HepG2 (cell line): ENCODE results near the gene ALDOA. TPM values are rescaled to one million over a fixed set of nuclear protein-coding genes. Genes with fewer than 3 reads are reported as not detected.
A peak's percentile ranks its signal among the peaks of the same experiment; 100 is the strongest.

ENCODE experiments used
- CBX5 ChIP-seq: sonication (generic); formaldehyde crosslinking; IDR thresholded peaks from 2 replicates; pipeline ENCODE4 v1.4.0; 2020; ENCODE audit warnings: missing genetic modification reagents, borderline replicate concordance
- CEBPG ChIP-seq: IDR thresholded peaks from 2 replicates; pipeline ENCODE4 v1.6.1; 2016
- CSRNP2 ChIP-seq: sonication (generic); formaldehyde crosslinking; conservative IDR thresholded peaks from 2 replicates; pipeline ENCODE4 v1.8.0; 2022; ENCODE audit warnings: low read depth, missing genetic modification reagents
- DRAP1 ChIP-seq: IDR thresholded peaks from 2 replicates; pipeline ENCODE4 v1.6.1; 2016; ENCODE audit warnings: missing genetic modification reagents, missing compliant biosample characterization
- EHMT2 ChIP-seq: fragments of 200-600 bp; sonication (generic); IDR thresholded peaks from 2 replicates; pipeline ENCODE4 v1.7.0; 2017; ENCODE audit warnings: antibody characterized with exemption, low read depth, low read length, borderline replicate concordance
- GLMP ChIP-seq: sonication (generic); formaldehyde crosslinking; IDR thresholded peaks from 2 replicates; pipeline ENCODE4 v1.9.0; 2021; ENCODE audit warnings: missing genetic modification reagents, mild to moderate bottlenecking, borderline replicate concordance
- HDAC1 ChIP-seq: sonication (generic); formaldehyde crosslinking; IDR thresholded peaks from 2 replicates; pipeline ENCODE4 v1.5.1; 2020; ENCODE audit warnings: mild to moderate bottlenecking, missing genetic modification reagents
- HMGA1 ChIP-seq: sonication (generic); formaldehyde crosslinking; conservative IDR thresholded peaks from 2 replicates; pipeline ENCODE4 v1.4.0; 2020; ENCODE audit warnings: missing genetic modification reagents
- IRX3 ChIP-seq: sonication (generic); formaldehyde crosslinking; IDR thresholded peaks from 2 replicates; pipeline ENCODE4 v1.8.1; 2023; ENCODE audit warnings: mild to moderate bottlenecking, low read depth, missing genetic modification reagents, borderline replicate concordance
- KLF11 ChIP-seq: IDR thresholded peaks from 2 replicates; pipeline ENCODE4 v1.6.1; 2016; ENCODE audit warnings: missing compliant biosample characterization
- MIXL1 ChIP-seq: IDR thresholded peaks from 2 replicates; pipeline ENCODE4 v1.6.1; 2016
- NBN ChIP-seq: fragments of 450-650 bp; conservative IDR thresholded peaks from 2 replicates; pipeline ENCODE4 v1.6.1; 2017
- NFYB ChIP-seq: sonication (generic); formaldehyde crosslinking; IDR thresholded peaks from 2 replicates; pipeline ENCODE4 v1.4.0; 2020; ENCODE audit warnings: missing genetic modification reagents
- NFYC ChIP-seq: IDR thresholded peaks from 2 replicates; pipeline ENCODE4 v1.6.1; 2016; ENCODE audit warnings: missing genetic modification reagents, missing compliant biosample characterization
- RFX1 ChIP-seq: fragments of 450-650 bp; IDR thresholded peaks from 2 replicates; pipeline ENCODE4 v1.6.1; 2017
- TCF7 ChIP-seq: sonication (generic); IDR thresholded peaks from 2 replicates; pipeline ENCODE4 v1.6.1; 2016; ENCODE audit warnings: antibody characterized with exemption, low read depth
- ZBTB46 ChIP-seq: sonication (generic); formaldehyde crosslinking; IDR thresholded peaks from 2 replicates; pipeline ENCODE4 v1.4.0; 2020; ENCODE audit warnings: mild to moderate bottlenecking, missing genetic modification reagents, borderline replicate concordance
- ZFAT ChIP-seq: sonication (generic); formaldehyde crosslinking; conservative IDR thresholded peaks from 2 replicates; pipeline ENCODE4 v1.8.1; 2023; ENCODE audit warnings: missing genetic modification reagents, inconsistent platforms
- ZKSCAN1 ChIP-seq: fragments of 150-350 bp; IDR thresholded peaks from 2 replicates; pipeline ENCODE4 v1.6.1; 2014; ENCODE audit warnings: low read length
- ZNF121 ChIP-seq: sonication (generic); formaldehyde crosslinking; IDR thresholded peaks from 2 replicates; pipeline ENCODE4 v1.5.0; 2020; ENCODE audit warnings: mild to moderate bottlenecking, missing genetic modification reagents
- ZNF234 ChIP-seq: sonication (generic); formaldehyde crosslinking; conservative IDR thresholded peaks from 2 replicates; pipeline ENCODE4 v1.5.1; 2020; ENCODE audit warnings: mild to moderate bottlenecking, missing genetic modification reagents
- ZNF605 ChIP-seq: sonication (generic); formaldehyde crosslinking; IDR thresholded peaks from 2 replicates; pipeline ENCODE4 v1.8.0; 2022; ENCODE audit warnings: mild to moderate bottlenecking, missing genetic modification reagents
- ZNF740 ChIP-seq: sonication (generic); formaldehyde crosslinking; IDR thresholded peaks from 2 replicates; pipeline ENCODE4 v1.4.0; 2020; ENCODE audit warnings: missing genetic modification reagents
- ZNF781 ChIP-seq: sonication (generic); formaldehyde crosslinking; IDR thresholded peaks from 2 replicates; pipeline ENCODE4 v1.5.1; 2020; ENCODE audit warnings: borderline replicate concordance, mild to moderate bottlenecking, missing genetic modification reagents; ENCODE audit errors: not compliant biosample characterization
- ZNF788 ChIP-seq: sonication (generic); formaldehyde crosslinking; IDR thresholded peaks from 2 replicates; pipeline ENCODE4 v1.5.0; 2020; ENCODE audit warnings: mild to moderate bottlenecking, missing genetic modification reagents, borderline replicate concordance
- ZNF792 ChIP-seq: IDR thresholded peaks from 2 replicates; pipeline ENCODE4 v1.6.1; 2016
- ZSCAN9 ChIP-seq: IDR thresholded peaks from 2 replicates; pipeline ENCODE4 v1.6.1; 2016; ENCODE audit warnings: borderline replicate concordance
- polyA plus RNA-seq, 8 experiments: library from polyadenylated mRNA; depleted of rRNA in 3 of 8; stranded (reverse) in 7 of 8; unstranded in 1 of 8; fragments of >200 nt; fragmentation: Illumina TruSeq in 4 of 8; extraction: Trizol in 4 of 8; gene quantifications; 2 replicates each; pipeline versions ENCODE4 v1.2.1 to v1.2.3, GENCODE V29; 2011 to 2016; ENCODE audit warnings: low read depth in 4 of 8, missing spikeins in 1 of 8, mixed read lengths in 1 of 8; ENCODE audit not compliant: insufficient read depth in 1 of 8
- total RNA-seq, 5 experiments: library from RNA; depleted of rRNA; stranded (reverse); fragments of >200 nt; fragmentation: Illumina TruSeq; extraction: Trizol; gene quantifications; 2 replicates each; pipeline ENCODE4 v1.2.3, GENCODE V29; 2016; ENCODE audit warnings: low read depth in 1 of 5

The ALDOA gene
- total and polyA plus RNA-seq, 2 of the 13 experiments (the other 11 are each of a cell fraction or from before 2014, with no cell fraction given): 925 to 1,884 TPM

GRCh38 chr16:30065102-30065942, at the start of gene ALDOA (continued):
- TF ChIP-seq ZKSCAN1: no peak
- peak; percentile 73; the same call in 1 of the 2 replicates for TF ChIP-seq ZNF792 (CRISPR knock-in tag)
- peak; percentile 99 for TF ChIP-seq ZNF234 (CRISPR knock-in tag)
- TF ChIP-seq ZNF781 (CRISPR knock-in tag): peak; percentile 90
- peak; percentile 60; the same call in 1 of the 2 replicates for TF ChIP-seq ZNF740 (CRISPR knock-in tag)
- TF ChIP-seq DRAP1 (CRISPR knock-in tag): peak; percentile 99
- TF ChIP-seq ZNF605 (CRISPR knock-in tag): peak; percentile 98
- TF ChIP-seq CSRNP2: no peak
- peak; percentile 77; the same call in 1 of the 2 replicates for TF ChIP-seq ZFAT (CRISPR knock-in tag)
- no peak for TF ChIP-seq TCF7
- TF ChIP-seq ZNF121 (CRISPR knock-in tag): peak; percentile 71; the same call in 1 of the 2 replicates
- TF ChIP-seq IRX3 (CRISPR knock-in tag): peak; percentile 57; the same call in 1 of the 2 replicates
- no peak; the same call in 1 of the 2 replicates for TF ChIP-seq KLF11 (CRISPR knock-in tag)
- peak; percentile 77 for TF ChIP-seq CBX5 (CRISPR knock-in tag)
- TF ChIP-seq CEBPG (CRISPR knock-in tag): peak; percentile 27; the same call in 1 of the 2 replicates
- peak; percentile 60; the same call in 1 of the 2 replicates for TF ChIP-seq MIXL1 (CRISPR knock-in tag)
- TF ChIP-seq ZBTB46 (CRISPR knock-in tag): no peak
- TF ChIP-seq GLMP (CRISPR knock-in tag): 0 out of 2 replicates have a peak, but pooled peaks have one; percentile 87
- peak; percentile 89; the same call in 1 of the 2 replicates for TF ChIP-seq HDAC1
- TF ChIP-seq RFX1: no peak
- TF ChIP-seq ZSCAN9: peak; percentile 65
- no peak for TF ChIP-seq HMGA1 (CRISPR knock-in tag)
- TF ChIP-seq ZNF788 (CRISPR knock-in tag): peak; percentile 97
- no peak for TF ChIP-seq NBN
- TF ChIP-seq EHMT2: no peak
- peak; percentile 89 for TF ChIP-seq NFYB (CRISPR knock-in tag)
- peak; percentile 84 for TF ChIP-seq NFYC (CRISPR knock-in tag)
